H1 (cell line): Measurements from ENCODE around the gene DXO. TPM values are rescaled to one million over a fixed set of nuclear protein-coding genes. Genes with fewer than 3 reads are reported as not detected.

Experiments used
- EGR1 ChIP-seq: IDR thresholded peaks from 2 replicates; pipeline ENCODE4 v1.6.1; 2011; ENCODE audit warnings: low read depth, low read length, borderline replicate concordance
- polyA plus RNA-seq, 7 experiments: library from polyadenylated mRNA; depleted of rRNA in 3 of 7; stranded (reverse) in 5 of 7; unstranded in 2 of 7; fragments of >200 nt in 5 of 7; fragments of 200-250 nt in 2 of 7; gene quantifications; 1 replicate in 5 of 7; 2 replicates in 1 of 7; 4 replicates in 1 of 7; pipeline versions ENCODE4 v1.2.1 to v1.2.3, GENCODE V29; 2011 to 2013; ENCODE audit warnings: missing spikeins in 2 of 7, mixed read lengths in 2 of 7
- total RNA-seq: library from RNA; stranded (reverse); fragmentation: NEBNext Ultra II Directional; extraction: Animal tissue kit (Norgen Biotek cat#: 25700); gene quantifications from 2 replicates; pipeline ENCODE4 v1.2.1, GENCODE V29; 2021
- TF ChIP-seq, protein P1 (sequence below): IDR thresholded peaks from 2 replicates; pipeline ENCODE4 v1.6.1; 2012; ENCODE audit warnings: inconsistent platforms

Gene DXO
- total and polyA plus RNA-seq, 2 of the 8 experiments (the other 6 are each of a cell fraction or from before 2014, with no cell fraction given), result 14.7 to 23.9 TPM

DNA sequence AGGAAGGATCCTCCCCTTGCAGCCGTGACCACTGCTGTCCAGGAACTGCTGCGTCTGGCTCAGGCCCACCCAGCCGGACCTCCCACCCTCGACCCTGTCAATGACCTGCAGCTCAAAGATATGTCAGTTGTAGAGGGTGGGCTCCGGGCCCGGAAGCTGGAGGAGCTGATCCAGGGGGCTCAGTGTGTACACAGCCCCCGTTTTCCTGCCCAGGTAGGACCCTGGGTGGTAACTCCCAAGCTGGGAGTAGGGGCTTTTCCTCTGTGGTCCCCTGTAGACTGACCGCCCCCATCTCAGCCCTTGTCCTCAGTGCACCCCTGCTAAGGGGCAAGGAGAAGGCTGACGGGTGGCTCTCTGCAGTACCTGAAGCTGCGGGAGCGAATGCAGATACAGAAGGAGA, 3.6 kb downstream of the DXO start (continued):
- TF ChIP-seq, protein P1, sequence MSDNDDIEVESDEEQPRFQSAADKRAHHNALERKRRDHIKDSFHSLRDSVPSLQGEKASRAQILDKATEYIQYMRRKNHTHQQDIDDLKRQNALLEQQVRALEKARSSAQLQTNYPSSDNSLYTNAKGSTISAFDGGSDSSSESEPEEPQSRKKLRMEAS, result no peak
- no peak for TF ChIP-seq EGR1
